Smooth muscle cell (in vitro differentiated cells): ENCODE measurements around the gene EDNRB. TPM values are rescaled to one million over a fixed set of nuclear protein-coding genes. Genes with fewer than 3 reads are reported as not detected.

ENCODE experiments used
- DNase-seq: peaks from one replicate; lab custom pipeline; 2025; ENCODE audit not compliant: unreplicated experiment; lab: John Stamatoyannopoulos, UW
- H2AFZ ChIP-seq: fragments of 200-600 bp; sonication (generic); 2 replicates; pipeline ENCODE4 v1.6.0; 2016; ENCODE audit warnings: antibody characterized with exemption, low read depth, mild to moderate bottlenecking
- H3F3A ChIP-seq: fragments of 200-600 bp; sonication (generic); 2 replicates; pipeline ENCODE4 v1.6.0; 2017; ENCODE audit warnings: antibody characterized with exemption, low read depth
- H3K27ac ChIP-seq: fragments of 200-600 bp; sonication (generic); 2 replicates; pipeline ENCODE4 v1.5.1; 2016; ENCODE audit warnings: low read depth, mild to moderate bottlenecking
- H3K27me3 ChIP-seq: fragments of 200-600 bp; sonication (generic); 2 replicates; pipeline ENCODE4 v1.6.1; 2016; ENCODE audit warnings: low read depth, mild to moderate bottlenecking
- H3K36me3 ChIP-seq: fragments of 200-600 bp; sonication (generic); 2 replicates; pipeline ENCODE4 v1.5.1; 2016; ENCODE audit warnings: low read depth
- H3K4me1 ChIP-seq: fragments of 200-600 bp; sonication (generic); 2 replicates; pipeline ENCODE4 v1.5.1; 2016; ENCODE audit warnings: low read depth
- H3K4me2 ChIP-seq: fragments of 200-600 bp; sonication (generic); 2 replicates; pipeline ENCODE4 v1.6.0; 2016; ENCODE audit warnings: mild to moderate bottlenecking
- H3K4me3 ChIP-seq: fragments of 200-600 bp; sonication (generic); 2 replicates; pipeline ENCODE4 v1.5.1; 2016; ENCODE audit warnings: mild to moderate bottlenecking
- H3K79me2 ChIP-seq: fragments of 200-600 bp; sonication (generic); 2 replicates; pipeline ENCODE4 v1.6.0; 2016; ENCODE audit warnings: low read depth, mild to moderate bottlenecking
- H3K9ac ChIP-seq: fragments of 200-600 bp; sonication (generic); 2 replicates; pipeline ENCODE4 v1.6.0; 2016; ENCODE audit warnings: low read depth
- H3K9me3 ChIP-seq: fragments of 200-600 bp; sonication (generic); replicated peaks from 2 replicates; pipeline ENCODE4 v1.5.1; 2016; ENCODE audit warnings: low read depth
- H4K20me1 ChIP-seq: fragments of 200-600 bp; sonication (generic); 2 replicates; pipeline ENCODE4 v1.6.0; 2016; ENCODE audit warnings: low read depth
- CTCF ChIP-seq: fragments of 200-600 bp; sonication (generic); IDR thresholded peaks from 2 replicates; pipeline ENCODE4 v1.5.1; 2017; ENCODE audit warnings: borderline replicate concordance, mild to moderate bottlenecking, antibody characterized with exemption; ENCODE audit not compliant: insufficient read depth, poor library complexity, severe bottlenecking
- WGBS: methylation state at CpG from one replicate; pipeline ENCODE4 v1.1.7; 2016; ENCODE audit warnings: low lambda C conversion rate; 5-methylcytosine and 5-hydroxymethylcytosine counted together
- polyA plus RNA-seq: library from polyadenylated mRNA; unstranded; fragments of >200 nt; fragmentation: Nextera tagmentation; extraction: Ambion mirVana; gene quantifications from 2 replicates; pipeline ENCODE4 v1.2.1, GENCODE V29; 2016
- total RNA-seq: library from RNA; depleted of rRNA; stranded (reverse); fragments of >200 nt; gene quantifications from 2 replicates; pipeline ENCODE4 v1.2.3, GENCODE V29; 2014

Gene EDNRB
- total and polyA plus RNA-seq, 2 experiments from 2014 or later: 1.1 to 2.9 TPM

- Histone ChIP-seq H2AFZ (no peak overlapping the region), H3K27me3 (no peaks in the 10 kb centered on the region), H3K4me3 (no peak overlapping the region), H3K4me1 (no peaks in the 10 kb centered on the region), H3F3A (no peaks in the 10 kb centered on the region), H3K79me2 (no peaks in the 10 kb centered on the region), H3K27ac (no peak overlapping the region), H4K20me1 (no peaks in the 10 kb centered on the region), H3K9me3 (no peaks in the 10 kb centered on the region), H3K9ac (no peak overlapping the region), H3K36me3 (no peaks in the 10 kb centered on the region), H3K4me2 (no peak overlapping the region)
- no peak for TF ChIP-seq CTCF
- DNase-seq: no peak
- 94% methylated on average over 8 of the region's 8 CpGs for WGBS
These were observed 22.1 kb downstream of the EDNRB start for GRCh38 chr13:77896536-77896935.

GRCh38 chr13:77894743-77895142, 23.9 kb downstream of the EDNRB start:
- no peak overlapping the region for H3K4me2 ChIP-seq
- no peaks in the 10 kb centered on the region for H3K9me3 ChIP-seq
- no peaks in the 10 kb centered on the region for H3F3A ChIP-seq
- H3K27me3 ChIP-seq: no peaks in the 10 kb centered on the region
- no peak overlapping the region for H3K27ac ChIP-seq
- H3K9ac ChIP-seq: no peak overlapping the region
- H2AFZ ChIP-seq: no peak overlapping the region
- no peak overlapping the region for H3K4me3 ChIP-seq
- DNase-seq: no peak
- no peaks in the 10 kb centered on the region for H3K36me3 ChIP-seq
- no peaks in the 10 kb centered on the region for H3K4me1 ChIP-seq
- H3K79me2 ChIP-seq: no peaks in the 10 kb centered on the region
- TF ChIP-seq CTCF: no peak
- WGBS: 86% methylated on average over 3 of the region's 3 CpGs
- no peaks in the 10 kb centered on the region for H4K20me1 ChIP-seq

GRCh38 chr13:77893066-77893465, 25.6 kb downstream of the EDNRB start:
- TF ChIP-seq CTCF: no peak
- H3K4me3 ChIP-seq: no peak overlapping the region
- 75% methylated on average over 6 of the region's 6 CpGs for WGBS

GRCh38 chr13:77892491-77892890, 26.1 kb downstream of the EDNRB start:
- Histone ChIP-seq H3K36me3 (no peaks in the 10 kb centered on the region), H3K4me3 (no peak overlapping the region), H3K27ac (no peak overlapping the region), H3K27me3 (no peaks in the 10 kb centered on the region), H2AFZ (no peak overlapping the region), H3F3A (no peaks in the 10 kb centered on the region), H3K4me2 (no peak overlapping the region), H3K4me1 (no peaks in the 10 kb centered on the region), H3K9ac (no peak overlapping the region), H4K20me1 (no peaks in the 10 kb centered on the region), H3K9me3 (no peaks in the 10 kb centered on the region), H3K79me2 (no peaks in the 10 kb centered on the region)
- DNase-seq: no peak
- no peak for TF ChIP-seq CTCF

More at GRCh38 chr13:77893066-77893465, 25.6 kb downstream of the EDNRB start:
- no peak overlapping the region for H2AFZ ChIP-seq
- no peak overlapping the region for H3K4me2 ChIP-seq
- no peak overlapping the region for H3K9ac ChIP-seq
- H3K4me1 ChIP-seq: no peaks in the 10 kb centered on the region
- H3K9me3 ChIP-seq: no peaks in the 10 kb centered on the region
- no peaks in the 10 kb centered on the region for H3K36me3 ChIP-seq
- no peak for DNase-seq
- H4K20me1 ChIP-seq: no peaks in the 10 kb centered on the region
- no peak overlapping the region for H3K27ac ChIP-seq
- H3K27me3 ChIP-seq: no peaks in the 10 kb centered on the region
- H3K79me2 ChIP-seq: no peaks in the 10 kb centered on the region
- no peaks in the 10 kb centered on the region for H3F3A ChIP-seq
